ENCODE measurements around the gene DYSF.

GRCh38 chr2:71589763-71590162 is 136.4 kb downstream of the DYSF start:
- TF ChIP-seq CTCF (IDR thresholded peaks at IDR 0.05) (no peak), POLR2A (IDR thresholded peaks at IDR 0.05) (no peak)

All from lower leg skin (tissue), 3 donors.